Ovary (tissue), 9 donors: ENCODE results near the gene KRTAP5-10. TPM values are rescaled to one million over a fixed set of nuclear protein-coding genes. Genes with fewer than 3 reads are reported as not detected.
"Not testable (repeated sequence)": the region's sequence is repeated elsewhere in the genome, so short reads cannot be mapped to it uniquely, and the experiment has no call there.

Experiments used
- DNase-seq, 5 donors: peaks; one replicate each; pipeline ENCODE4 v3.0.0-alpha.2; 2019 to 2020
- H3K27ac ChIP-seq, 2 donors: fragments of 200-600 bp; one replicate each; pipeline versions ENCODE4 v1.5.1 to v1.8.0; 2019 to 2022
- H3K27me3 ChIP-seq: fragments of 200-600 bp; one replicate; pipeline ENCODE4 v1.8.0; 2022
- H3K36me3 ChIP-seq: fragments of 200-600 bp; sonication (generic); one replicate; pipeline ENCODE4 v1.5.1; 2019
- H3K4me1 ChIP-seq: one replicate; pipeline ENCODE4 v1.8.1; 2013; ENCODE audit warnings: mild to moderate bottlenecking, moderate library complexity; ENCODE audit not compliant: insufficient read depth
- H3K4me3 ChIP-seq: fragments of 200-600 bp; sonication (generic); one replicate; pipeline ENCODE4 v1.5.1; 2017
- H3K9me3 ChIP-seq, 2 donors: fragments of 200-600 bp in 1 of 2; sonication (generic) in 1 of 2; one replicate each; pipeline versions ENCODE4 v1.5.1 to v1.8.1; 2013 to 2019; ENCODE audit warnings: mild to moderate bottlenecking in 1 of 2, moderate library complexity in 1 of 2
- EP300 ChIP-seq: sonication (generic); formaldehyde crosslinking; IDR thresholded peaks from one replicate; pipeline ENCODE4 v1.6.1; 2017; ENCODE audit warnings: antibody characterized with exemption
- POLR2A ChIP-seq: fragments of 450-650 bp; IDR thresholded peaks from one replicate; pipeline ENCODE4 v1.6.1; 2017; ENCODE audit warnings: antibody characterized with exemption, mild to moderate bottlenecking, moderate library complexity
- WGBS, 3 donors: extraction: QIAGEN DNeasy Blood & Tissue Kit in 1 of 3; methylation state at CpG; one replicate each; pipeline versions ENCODE4 v1.1.5 to v1.1.7; 2013 to 2017; 5-methylcytosine and 5-hydroxymethylcytosine counted together
- intact Hi-C, 4 donors: fragments of 100-400 bp; cut with DNase I; formaldehyde crosslinking; loops; one replicate each; pipeline versions ENCODE4 v1.11.0 to v1.15.1; 2022 to 2023
- polyA plus RNA-seq, 2 donors: library from polyadenylated mRNA; stranded (reverse); fragments of 200-250 nt in 1 of 2; fragments of 350-450 nt in 1 of 2; fragmentation: Illumina TruSeq in 1 of 2; extraction: RNeasy Lipid Tissue Mini Kit (QIAGEN cat#74804) in 1 of 2; gene quantifications; one replicate each; pipeline ENCODE4 v1.2.3, GENCODE V29; 2013 to 2014
- total RNA-seq, 7 donors: library from RNA; depleted of rRNA in 2 of 7; stranded (reverse); fragments of >200 nt in 2 of 7; fragmentation: NEBNext Ultra II Directional in 3 of 7; extraction: Animal tissue kit (Norgen Biotek cat#: 25700) in 3 of 7; gene quantifications; one replicate each; pipeline versions ENCODE4 v1.1.0 to v1.2.4, GENCODE V29; 2016 to 2023
- TF ChIP-seq, protein P1 (sequence below), 3 donors: fragments of 450-650 bp in 2 of 3; fragments of 200-600 bp in 1 of 3; IDR thresholded peaks; one replicate each; pipeline versions ENCODE4 v1.5.1 to v1.8.0; 2016 to 2022; ENCODE audit warnings: antibody characterized with exemption in 3 of 3, mild to moderate bottlenecking in 1 of 3
- donor health status: DM: no; HTN: no; CAD: no; lungs with moderate emphysema.
- donor health status: DM: no; HTN: no; CAD: no.
- donor health status: Bipolar disorder and iron deficiency.
- donor health status: DM: yes; HTN: yes; CAD: no.
- donor health status: DM: no; HTN: no; CAD: no.
- donor health status: DM: yes; HTN: yes; CAD: no.

KRTAP5-10 gene
- total and polyA plus RNA-seq, 9 donors, result 0.18 to 0.35 TPM; not detected in 7

DNA sequence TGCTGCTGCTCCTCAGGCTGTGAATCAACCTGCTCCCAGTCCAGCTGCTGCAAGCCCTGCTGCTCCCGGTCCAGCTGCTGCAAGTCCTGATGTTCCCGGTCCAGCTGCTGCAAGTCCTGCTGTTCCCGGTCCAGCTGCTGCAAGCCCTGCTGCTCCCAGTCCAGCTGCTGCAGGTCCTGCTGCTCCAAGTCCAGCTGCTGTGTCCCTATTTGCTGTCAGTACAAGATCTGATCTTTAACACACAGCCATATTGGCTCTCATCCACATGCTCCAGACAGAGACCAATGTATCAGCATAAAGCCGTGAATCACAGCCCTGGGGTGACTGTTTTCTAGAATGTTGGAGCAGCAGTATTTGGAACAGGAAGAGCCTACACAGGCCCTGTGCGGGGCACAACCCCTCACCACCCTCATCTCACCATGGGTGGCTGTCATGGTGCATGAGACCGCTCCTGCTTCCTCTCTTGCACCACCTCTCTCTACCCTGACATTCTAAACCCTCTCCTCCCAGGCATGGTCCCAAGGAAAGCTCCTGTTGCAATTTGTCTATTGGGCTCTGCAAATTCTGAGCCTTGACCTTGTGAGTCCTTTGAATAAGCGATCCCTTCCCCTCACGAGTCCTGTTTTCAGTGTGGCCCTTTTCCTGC is 3.5 kb downstream of the KRTAP5-10 start:
- no peaks in the 10 kb centered on the region for H3K4me1 ChIP-seq
- no peak for DNase-seq
- no peak overlapping the region for H3K4me3 ChIP-seq
- no peaks in the 10 kb centered on the region for H3K36me3 ChIP-seq
- H3K27ac ChIP-seq, result no peak overlapping the region
- 15 to 28% (median 20%) methylated on average over 8 of the region's 8 CpGs for WGBS, 3 donors
- intact Hi-C loops, result no loop called here
- H3K27me3 ChIP-seq, result no peaks in the 10 kb centered on the region
- H3K9me3 ChIP-seq, result no peaks in the 10 kb centered on the region
- TF ChIP-seq POLR2A (no peak), EP300 (no peak)
- TF ChIP-seq, protein P1, sequence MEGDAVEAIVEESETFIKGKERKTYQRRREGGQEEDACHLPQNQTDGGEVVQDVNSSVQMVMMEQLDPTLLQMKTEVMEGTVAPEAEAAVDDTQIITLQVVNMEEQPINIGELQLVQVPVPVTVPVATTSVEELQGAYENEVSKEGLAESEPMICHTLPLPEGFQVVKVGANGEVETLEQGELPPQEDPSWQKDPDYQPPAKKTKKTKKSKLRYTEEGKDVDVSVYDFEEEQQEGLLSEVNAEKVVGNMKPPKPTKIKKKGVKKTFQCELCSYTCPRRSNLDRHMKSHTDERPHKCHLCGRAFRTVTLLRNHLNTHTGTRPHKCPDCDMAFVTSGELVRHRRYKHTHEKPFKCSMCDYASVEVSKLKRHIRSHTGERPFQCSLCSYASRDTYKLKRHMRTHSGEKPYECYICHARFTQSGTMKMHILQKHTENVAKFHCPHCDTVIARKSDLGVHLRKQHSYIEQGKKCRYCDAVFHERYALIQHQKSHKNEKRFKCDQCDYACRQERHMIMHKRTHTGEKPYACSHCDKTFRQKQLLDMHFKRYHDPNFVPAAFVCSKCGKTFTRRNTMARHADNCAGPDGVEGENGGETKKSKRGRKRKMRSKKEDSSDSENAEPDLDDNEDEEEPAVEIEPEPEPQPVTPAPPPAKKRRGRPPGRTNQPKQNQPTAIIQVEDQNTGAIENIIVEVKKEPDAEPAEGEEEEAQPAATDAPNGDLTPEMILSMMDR (IDR thresholded peaks at IDR 0.05), result no peak

DNA sequence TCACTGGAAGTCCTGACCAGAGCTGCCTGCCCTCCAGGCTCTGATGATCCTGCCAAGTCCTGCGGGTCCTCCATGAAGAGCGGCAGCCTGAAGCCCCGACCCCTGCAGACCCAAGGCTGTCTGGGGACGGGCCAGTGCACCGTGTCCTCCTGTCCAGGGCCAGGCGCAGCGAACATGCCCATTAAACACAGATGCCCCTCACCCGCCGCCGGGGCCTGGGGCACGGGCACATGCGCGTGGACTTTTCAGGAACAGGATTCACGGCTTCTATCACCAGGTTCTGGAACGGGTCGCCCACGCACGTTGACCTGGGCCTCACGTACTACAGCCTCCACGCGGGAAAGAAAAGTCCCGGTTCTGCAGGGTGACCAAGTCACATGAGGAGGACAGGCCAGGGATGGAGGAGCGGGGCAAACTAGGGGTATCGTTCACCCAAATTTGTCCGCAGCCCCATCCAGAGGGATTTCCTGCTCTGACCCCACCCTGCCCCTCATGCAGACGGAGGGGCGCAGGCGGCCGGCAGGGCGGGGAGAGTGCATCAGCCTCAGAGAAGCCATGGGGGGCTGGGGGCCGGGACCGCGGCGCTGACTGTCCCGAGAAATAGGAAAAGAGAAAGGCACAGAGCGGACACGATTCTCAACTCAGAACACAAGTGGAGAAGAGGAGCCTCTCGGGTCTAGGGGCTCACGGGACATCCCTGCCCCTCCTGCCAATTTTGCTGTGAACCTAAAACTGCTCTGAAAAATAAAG is 5.9 kb downstream of the KRTAP5-10 start:
- H3K4me3 ChIP-seq, intact Hi-C loops, H3K27me3 ChIP-seq, DNase-seq, H3K4me1 ChIP-seq, H3K27ac ChIP-seq, H3K36me3 ChIP-seq, H3K9me3 ChIP-seq: not testable (repeated sequence)
- WGBS, 3 donors, result 80 to 83% (median 81%) methylated on average over 36 to 38 of the region's 39 CpGs

DNA sequence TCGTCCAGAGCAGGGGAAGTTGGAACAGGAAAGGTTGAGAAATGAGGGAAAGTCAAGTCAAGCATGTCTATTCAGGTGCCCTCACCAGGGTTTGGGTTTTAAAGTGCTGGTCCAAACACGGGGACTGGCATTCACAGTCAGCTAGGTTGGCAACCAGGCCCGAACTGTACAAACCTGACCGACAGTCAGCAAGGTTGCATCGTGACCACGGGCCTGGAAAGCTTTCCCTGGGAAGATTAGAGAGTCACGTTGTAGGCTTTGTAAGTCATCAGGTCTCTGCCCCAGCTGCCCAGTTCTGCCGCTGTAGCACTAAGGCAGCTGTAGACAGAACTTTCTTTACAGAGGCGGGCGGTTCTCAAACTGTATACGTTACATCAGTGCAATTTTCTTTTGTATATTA is 7.4 kb downstream of the KRTAP5-10 start:
- Histone ChIP-seq H3K4me3 (no peak overlapping the region), H3K36me3 (no peaks in the 10 kb centered on the region), H3K27ac (no peak overlapping the region), H3K4me1 (no peaks in the 10 kb centered on the region), H3K27me3 (no peaks in the 10 kb centered on the region), H3K9me3 (no peaks in the 10 kb centered on the region)
- WGBS, 3 donors, result 84 to 90% (median 85%) methylated on average over 11 of the region's 11 CpGs
- intact Hi-C loops, result no loop called here
- TF ChIP-seq EP300 (no peak), POLR2A (no peak)
- TF ChIP-seq, protein P1 (IDR thresholded peaks at IDR 0.05), result no peak
- DNase-seq, result no peak

DNA sequence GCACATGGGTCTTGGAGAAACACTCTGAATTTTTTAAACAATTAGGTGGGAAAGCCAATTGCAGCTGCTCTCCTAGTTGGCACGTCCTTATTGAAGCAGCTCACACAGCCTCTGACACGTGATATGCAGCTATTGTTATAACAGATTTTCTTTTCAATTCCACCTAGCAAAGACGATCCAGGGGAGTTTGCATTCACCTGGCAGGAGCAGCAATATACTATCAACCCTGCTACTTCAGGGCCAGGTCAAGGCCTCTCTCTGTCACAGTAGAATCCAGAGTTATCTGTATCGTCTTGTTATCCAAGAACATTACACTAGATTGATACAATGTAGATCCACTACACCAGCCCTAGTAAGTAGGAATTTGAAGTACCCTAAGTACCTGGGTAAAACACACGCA is 9.1 kb downstream of the KRTAP5-10 start:
- intact Hi-C loops, result no loop called here
- WGBS, 3 donors, result 43 to 64% (median 55%) methylated on average over 5 of the region's 5 CpGs
- Histone ChIP-seq H3K36me3 (no peaks in the 10 kb centered on the region), H3K4me3 (no peak overlapping the region), H3K4me1 (no peaks in the 10 kb centered on the region), H3K27me3 (no peaks in the 10 kb centered on the region), H3K9me3 (no peaks in the 10 kb centered on the region), H3K27ac (no peak overlapping the region)
- TF ChIP-seq, protein P1 (IDR thresholded peaks at IDR 0.05), result no peak
- no peak for TF ChIP-seq EP300
- TF ChIP-seq POLR2A, result no peak
- DNase-seq, result no peak
